ENCODE measurements around the gene SLC25A48.

Gene SLC25A48

GRCh38 chr5:135874461-135874860 lies 40.0 kb downstream of the SLC25A48 start:
- H2BK12ac ChIP-seq (ENCODE audit: low read length), result no peak overlapping the region
- H3K27ac ChIP-seq (ENCODE audit: low read depth, low read length), result no peak overlapping the region
- H2AFZ ChIP-seq (ENCODE audit: insufficient read depth, low read length, poor library complexity), result no peak overlapping the region
- no peak overlapping the region for H3K9ac ChIP-seq (ENCODE audit: low read length)
- no peaks in the 10 kb centered on the region for H3K27me3 ChIP-seq (ENCODE audit: insufficient read depth, low read length)
- no peaks in the 10 kb centered on the region for H3K79me1 ChIP-seq (ENCODE audit: low read length)
- no peak overlapping the region for H3K4me3 ChIP-seq (ENCODE audit: low read depth, low read length)
- peaks cover 0 to 3% of the 10 kb centered on the region in 2 experiments for H3K4me1 ChIP-seq (ENCODE audit: control insufficient read depth in 1 of 2, insufficient read depth in 2 of 2, low read length in 2 of 2)
- no peak overlapping the region for H3K23ac ChIP-seq (ENCODE audit: low read length)
- no peak overlapping the region for H4K12ac ChIP-seq (ENCODE audit: low read depth, low read length)
- no peak overlapping the region for H3K4ac ChIP-seq (ENCODE audit: low read depth, low read length)
- no peak overlapping the region for H2BK120ac ChIP-seq (ENCODE audit: insufficient read depth, low read length, poor library complexity)
- H3K14ac ChIP-seq (ENCODE audit: low read length), result no peak overlapping the region
- H2BK5ac ChIP-seq (ENCODE audit: low read depth, low read length, poor library complexity), result no peak overlapping the region
- no peak for DNase-seq
- H4K91ac ChIP-seq (ENCODE audit: low read depth, low read length), result no peak overlapping the region
- H4K8ac ChIP-seq (ENCODE audit: low read depth, low read length), result no peak overlapping the region
- H3K36me3 ChIP-seq (ENCODE audit: control insufficient read depth in 1 of 2, insufficient read depth in 2 of 2, low read length in 2 of 2), result no peaks in the 10 kb centered on the region
- H3K79me2 ChIP-seq (ENCODE audit: control insufficient read depth, insufficient read depth, low read length, poor library complexity), result no peaks in the 10 kb centered on the region
- H2AK5ac ChIP-seq (ENCODE audit: low read length), result no peak overlapping the region
- no peak overlapping the region for H3K4me2 ChIP-seq (ENCODE audit: low read length)
- no CpG with 5 or more reads among the region's 3 CpGs for WGBS (ENCODE audit: extremely low coverage, insufficient coverage, insufficient read length)
- no peaks in the 10 kb centered on the region for H3K9me3 ChIP-seq (ENCODE audit: insufficient read depth, low read depth, low read length)
- no peak overlapping the region for H3K18ac ChIP-seq (ENCODE audit: low read length)

DNA sequence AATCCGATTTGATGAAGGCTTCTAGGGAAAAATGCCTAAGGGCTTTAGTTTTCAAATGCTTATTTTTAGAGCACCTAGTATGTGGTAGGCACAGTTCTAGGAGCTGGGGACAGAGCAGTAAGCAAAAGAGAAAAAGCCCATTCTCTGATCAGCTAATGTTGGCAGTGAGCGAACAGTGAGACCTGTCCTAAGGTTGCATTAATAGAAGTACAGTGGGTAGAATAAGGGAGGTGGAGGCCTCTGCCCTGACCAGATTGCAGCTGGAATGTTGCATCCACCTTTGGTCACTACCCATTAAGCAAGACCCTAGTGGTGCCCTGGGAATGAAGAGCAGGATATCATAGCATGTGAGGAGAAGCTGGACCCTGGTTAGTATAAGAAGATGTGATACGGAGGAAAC lies 41.1 kb downstream of the SLC25A48 start:
- no peaks in the 10 kb centered on the region for H3K79me2 ChIP-seq (ENCODE audit: control insufficient read depth, insufficient read depth, low read length, poor library complexity)
- no peak overlapping the region for H3K9ac ChIP-seq (ENCODE audit: low read length)
- H3K4me1 ChIP-seq (ENCODE audit: control insufficient read depth in 1 of 2, insufficient read depth in 2 of 2, low read length in 2 of 2), result peaks cover 0 to 3% of the 10 kb centered on the region in 2 experiments
- H2BK120ac ChIP-seq (ENCODE audit: insufficient read depth, low read length, poor library complexity), result no peak overlapping the region
- H3K27ac ChIP-seq (ENCODE audit: low read depth, low read length), result no peak overlapping the region
- no peak overlapping the region for H3K14ac ChIP-seq (ENCODE audit: low read length)
- no peak overlapping the region for H3K4me3 ChIP-seq (ENCODE audit: low read depth, low read length)
- no peak overlapping the region for H4K91ac ChIP-seq (ENCODE audit: low read depth, low read length)
- no peaks in the 10 kb centered on the region for H3K27me3 ChIP-seq (ENCODE audit: insufficient read depth, low read length)
- no peak overlapping the region for H2AFZ ChIP-seq (ENCODE audit: insufficient read depth, low read length, poor library complexity)
- H3K79me1 ChIP-seq (ENCODE audit: low read length), result no peaks in the 10 kb centered on the region
- no peak overlapping the region for H2BK12ac ChIP-seq (ENCODE audit: low read length)
- H3K4me2 ChIP-seq (ENCODE audit: low read length), result no peak overlapping the region
- no peak overlapping the region for H2AK5ac ChIP-seq (ENCODE audit: low read length)
- H3K9me3 ChIP-seq (ENCODE audit: insufficient read depth, low read depth, low read length), result no peaks in the 10 kb centered on the region
- H4K8ac ChIP-seq (ENCODE audit: low read depth, low read length), result no peak overlapping the region
- no peak overlapping the region for H4K12ac ChIP-seq (ENCODE audit: low read depth, low read length)
- no peak overlapping the region for H3K18ac ChIP-seq (ENCODE audit: low read length)
- no peak overlapping the region for H2BK5ac ChIP-seq (ENCODE audit: low read depth, low read length, poor library complexity)
- WGBS (ENCODE audit: extremely low coverage, insufficient coverage, insufficient read length), result no CpG with 5 or more reads among the region's 3 CpGs
- no peak overlapping the region for H3K23ac ChIP-seq (ENCODE audit: low read length)
- H3K36me3 ChIP-seq (ENCODE audit: control insufficient read depth in 1 of 2, insufficient read depth in 2 of 2, low read length in 2 of 2), result no peaks in the 10 kb centered on the region
- DNase-seq, result no peak
- no peak overlapping the region for H3K4ac ChIP-seq (ENCODE audit: low read depth, low read length)

- Histone ChIP-seq H2BK120ac (ENCODE audit: insufficient read depth, low read length, poor library complexity) (no peak overlapping the region), H3K79me2 (ENCODE audit: control insufficient read depth, insufficient read depth, low read length, poor library complexity) (no peaks in the 10 kb centered on the region), H2AFZ (ENCODE audit: insufficient read depth, low read length, poor library complexity) (no peak overlapping the region), H3K9me3 (ENCODE audit: insufficient read depth, low read depth, low read length) (no peaks in the 10 kb centered on the region), H4K8ac (ENCODE audit: low read depth, low read length) (no peak overlapping the region), H3K9ac (ENCODE audit: low read length) (no peak overlapping the region), H3K79me1 (ENCODE audit: low read length) (no peaks in the 10 kb centered on the region), H3K27me3 (ENCODE audit: insufficient read depth, low read length) (no peaks in the 10 kb centered on the region), H2BK5ac (ENCODE audit: low read depth, low read length, poor library complexity) (no peak overlapping the region), H3K23ac (ENCODE audit: low read length) (no peak overlapping the region), H3K14ac (ENCODE audit: low read length) (no peak overlapping the region), H3K36me3 (ENCODE audit: control insufficient read depth in 1 of 2, insufficient read depth in 2 of 2, low read length in 2 of 2) (no peaks in the 10 kb centered on the region), H3K18ac (ENCODE audit: low read length) (no peak overlapping the region), H3K27ac (ENCODE audit: low read depth, low read length) (no peak overlapping the region), H3K4me2 (ENCODE audit: low read length) (no peak overlapping the region), H2BK12ac (ENCODE audit: low read length) (no peak overlapping the region), H3K4me1 (ENCODE audit: control insufficient read depth in 1 of 2, insufficient read depth in 2 of 2, low read length in 2 of 2) (peaks cover 0 to 3% of the 10 kb centered on the region in 2 experiments), H4K91ac (ENCODE audit: low read depth, low read length) (no peak overlapping the region), H2AK5ac (ENCODE audit: low read length) (no peak overlapping the region), H3K4ac (ENCODE audit: low read depth, low read length) (no peak overlapping the region), H4K12ac (ENCODE audit: low read depth, low read length) (no peak overlapping the region), H3K4me3 (ENCODE audit: low read depth, low read length) (no peak overlapping the region)
- no CpG with 5 or more reads among the region's 5 CpGs for WGBS (ENCODE audit: extremely low coverage, insufficient coverage, insufficient read length)
- DNase-seq, result no peak
Observed at GRCh38 chr5:135876146-135876545, 41.7 kb downstream of the SLC25A48 start.

DNA sequence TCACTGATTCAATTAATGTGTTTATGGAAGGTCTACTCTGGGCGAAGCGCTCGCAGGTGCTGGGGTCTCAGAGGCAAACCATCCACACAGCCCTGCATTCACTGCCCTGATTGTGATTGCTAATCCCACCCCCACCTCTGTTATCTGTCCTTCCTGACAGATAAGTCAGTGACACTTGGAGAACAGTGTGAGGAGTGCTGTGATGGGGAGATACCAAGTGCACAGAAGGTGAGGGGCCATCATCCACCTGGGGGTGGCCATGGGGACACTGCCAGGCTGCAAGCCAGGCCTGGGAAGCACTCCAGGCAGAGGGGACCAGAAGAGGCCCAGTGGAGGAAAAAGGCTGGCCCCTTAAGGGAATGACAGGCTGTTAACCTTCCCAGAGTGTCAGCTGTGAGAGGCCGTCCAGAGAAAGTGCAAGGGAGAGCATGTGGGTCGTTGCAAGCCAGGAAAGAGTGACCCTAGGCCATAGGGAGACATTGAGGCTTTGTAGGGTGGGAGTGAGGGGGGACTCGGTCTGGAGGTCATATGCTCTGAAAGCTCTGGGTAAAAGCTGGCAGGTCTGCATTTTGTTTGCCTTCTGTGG lies 43.2 kb downstream of the SLC25A48 start:
- no peak for DNase-seq

More for the DNA sequence above, 43.2 kb downstream of the SLC25A48 start:
- Histone ChIP-seq H2AK5ac (ENCODE audit: low read length) (no peak overlapping the region), H3K9ac (ENCODE audit: low read length) (no peak overlapping the region), H3K27ac (ENCODE audit: low read depth, low read length) (no peak overlapping the region), H4K8ac (ENCODE audit: low read depth, low read length) (no peak overlapping the region), H4K12ac (ENCODE audit: low read depth, low read length) (no peak overlapping the region), H3K9me3 (ENCODE audit: insufficient read depth, low read depth, low read length) (no peaks in the 10 kb centered on the region), H2BK5ac (ENCODE audit: low read depth, low read length, poor library complexity) (no peak overlapping the region), H3K18ac (ENCODE audit: low read length) (no peak overlapping the region), H3K4me1 (ENCODE audit: control insufficient read depth in 1 of 2, insufficient read depth in 2 of 2, low read length in 2 of 2) (peaks cover 0 to 3% of the 10 kb centered on the region in 2 experiments), H3K36me3 (ENCODE audit: control insufficient read depth in 1 of 2, insufficient read depth in 2 of 2, low read length in 2 of 2) (no peaks in the 10 kb centered on the region), H2BK12ac (ENCODE audit: low read length) (no peak overlapping the region), H3K79me1 (ENCODE audit: low read length) (no peaks in the 10 kb centered on the region), H4K91ac (ENCODE audit: low read depth, low read length) (no peak overlapping the region), H3K23ac (ENCODE audit: low read length) (no peak overlapping the region), H3K4me2 (ENCODE audit: low read length) (no peak overlapping the region), H3K79me2 (ENCODE audit: control insufficient read depth, insufficient read depth, low read length, poor library complexity) (no peaks in the 10 kb centered on the region), H2AFZ (ENCODE audit: insufficient read depth, low read length, poor library complexity) (no peak overlapping the region), H3K4me3 (ENCODE audit: low read depth, low read length) (no peak overlapping the region), H3K14ac (ENCODE audit: low read length) (no peak overlapping the region), H3K4ac (ENCODE audit: low read depth, low read length) (no peak overlapping the region), H2BK120ac (ENCODE audit: insufficient read depth, low read length, poor library complexity) (no peak overlapping the region), H3K27me3 (ENCODE audit: insufficient read depth, low read length) (no peaks in the 10 kb centered on the region)
- no CpG with 5 or more reads among the region's 6 CpGs for whole genome bisulfite sequencing (ENCODE audit: extremely low coverage, insufficient coverage, insufficient read length)
